HepG2 (cell line): ENCODE results near the gene C18orf54. TPM values are rescaled to one million over a fixed set of nuclear protein-coding genes. Genes with fewer than 3 reads are reported as not detected.
"Not testable (repeated sequence)": the region's sequence is repeated elsewhere in the genome, so short reads cannot be mapped to it uniquely, and the experiment has no call there.

Experiments used
- ATAC-seq: fragments of 200-7000 bp; cut with Tn5 transposase; 3 replicates; pipeline ENCODE4 v1.9.1; 2020; ENCODE audit warnings: mild to moderate bottlenecking, moderate library complexity
- BruUV-seq: library from RNA; stranded (reverse); fragments of 400-500 nt; replicated peaks from 2 replicates; lab custom pipeline; 2021; lab: Mats Ljungman, UMichigan
- CTCF ChIA-PET: fragments of 300-600 bp; formaldehyde crosslinking; extraction: SDS; loops from one replicate; lab custom pipeline; 2021; ENCODE audit warnings: low total read pairs, inconsistent platforms, low intra/inter-chr PET ratio; lab: Yijun Ruan, JAX
- POLR2A ChIA-PET: fragments of 350-600 bp; sonication (Branson Sonifier 250); formaldehyde crosslinking; loops from one replicate; lab custom pipeline; 2020; ENCODE audit warnings: antibody characterized with exemption, inconsistent platforms; lab: Yijun Ruan, JAX
- DNase-seq: peaks from one replicate; pipeline ENCODE4 v3.0.0-alpha.2; 2015; ENCODE audit warnings: low spot score
- FAIRE-seq: peaks from 3 replicates; lab custom pipeline; 2011; peaks lifted over from hg19 to GRCh38; lab: Jason Lieb, UNC
- H2AFZ ChIP-seq: one replicate; pipeline ENCODE4 v1.6.1; 2011; ENCODE audit warnings: low read length, inconsistent platforms
- H3K27ac ChIP-seq: fragments of 300-600 bp; 3 replicates; pipeline ENCODE4 v1.8.0; 2011; ENCODE audit warnings: mixed run types, mild to moderate bottlenecking, mixed read lengths, low read length, inconsistent platforms; ENCODE audit not compliant: insufficient read depth; ENCODE audit errors: extremely low read length
- H3K27me3 ChIP-seq, 2 experiments: fragments of 200-600 bp in 1 of 2; 2 replicates in 1 of 2; 3 replicates in 1 of 2; pipeline versions ENCODE4 v1.6.0 to v1.8.0; 2011; ENCODE audit warnings: low read length in 2 of 2, mild to moderate bottlenecking in 2 of 2, moderate library complexity in 2 of 2, inconsistent platforms in 1 of 2; ENCODE audit not compliant: insufficient read depth in 2 of 2, control insufficient read depth in 1 of 2
- H3K36me3 ChIP-seq, 2 experiments: fragments of 200-600 bp in 1 of 2; replicated peaks in 1 of 2; 2 replicates in 1 of 2; 3 replicates in 1 of 2; pipeline versions ENCODE4 v1.5.1 to v1.8.0; 2011; ENCODE audit warnings: low read length in 2 of 2, inconsistent platforms in 1 of 2; ENCODE audit not compliant: insufficient read depth in 2 of 2, control insufficient read depth in 1 of 2
- H3K4me1 ChIP-seq: 2 replicates; pipeline ENCODE4 v1.5.1; 2012; ENCODE audit warnings: low read length, inconsistent platforms; ENCODE audit not compliant: insufficient read depth
- H3K4me2 ChIP-seq: 2 replicates; pipeline ENCODE4 v1.6.0; 2011; ENCODE audit warnings: low read depth, low read length, inconsistent platforms
- H3K4me3 ChIP-seq, 3 experiments: fragments of 200-600 bp in 1 of 3; sonication (generic), shearing (Covaris generic) in 1 of 3; replicated peaks in 1 of 3; 2 replicates each; pipeline ENCODE4 v1.5.1; 2011 to 2016; ENCODE audit warnings: low read length in 3 of 3, inconsistent platforms in 2 of 3, low read depth in 2 of 3, mild to moderate bottlenecking in 2 of 3, control low read depth in 1 of 3, mixed read lengths in 1 of 3; ENCODE audit not compliant: insufficient read depth in 1 of 3
- H3K79me2 ChIP-seq: one replicate; pipeline ENCODE4 v1.6.1; 2011; ENCODE audit warnings: low read length, inconsistent platforms; ENCODE audit not compliant: insufficient read depth
- H3K9ac ChIP-seq: 2 replicates; pipeline ENCODE4 v1.6.0; 2011; ENCODE audit warnings: mild to moderate bottlenecking, low read depth, low read length, inconsistent platforms; ENCODE audit not compliant: insufficient read depth
- H3K9me3 ChIP-seq: 2 replicates; pipeline ENCODE4 v1.5.1; 2012; ENCODE audit warnings: mild to moderate bottlenecking, low read length
- H4K20me1 ChIP-seq: 2 replicates; pipeline ENCODE4 v1.6.0; 2011; ENCODE audit warnings: inconsistent platforms, mild to moderate bottlenecking, low read length, moderate library complexity; ENCODE audit not compliant: insufficient read depth
- ARID3A ChIP-seq: IDR thresholded peaks from 2 replicates; pipeline ENCODE4 v1.6.1; 2012; ENCODE audit warnings: low read depth, low read length, improper control_type of control experiment
- MEIS2 ChIP-seq: sonication (generic); formaldehyde crosslinking; IDR thresholded peaks from 2 replicates; pipeline ENCODE4 v1.9.0; 2021; ENCODE audit warnings: mild to moderate bottlenecking, missing genetic modification reagents
- ZNF281 ChIP-seq: sonication (generic); formaldehyde crosslinking; IDR thresholded peaks from 2 replicates; pipeline ENCODE4 v1.4.0; 2020; ENCODE audit warnings: missing genetic modification reagents, borderline replicate concordance
- WGBS: methylation state at CpG from one replicate; pipeline ENCODE4 v1.1.6; 2017; ENCODE audit warnings: low lambda C conversion rate; 5-methylcytosine and 5-hydroxymethylcytosine counted together
- in situ Hi-C: cut with HindIII; loops from 2 replicates; pipeline ENCODE4 v1.10.0; 2017; ENCODE audit warnings: low pct_unique_long_range_greater_than_20kb; ENCODE audit not compliant: extremely low pct_ligation_motif_present
- intact Hi-C: fragments of 100-400 bp; cut with micrococcal nuclease; formaldehyde crosslinking; loops from one replicate; pipeline ENCODE4 v1.10.0; 2022; ENCODE audit not compliant: unreplicated experiment
- polyA plus RNA-seq, 8 experiments: library from polyadenylated mRNA; depleted of rRNA in 3 of 8; stranded (reverse) in 7 of 8; unstranded in 1 of 8; fragments of >200 nt; fragmentation: Illumina TruSeq in 4 of 8; extraction: Trizol in 4 of 8; gene quantifications; 2 replicates each; pipeline versions ENCODE4 v1.2.1 to v1.2.3, GENCODE V29; 2011 to 2016; ENCODE audit warnings: low read depth in 4 of 8, missing spikeins in 1 of 8, mixed read lengths in 1 of 8; ENCODE audit not compliant: insufficient read depth in 1 of 8
- total RNA-seq, 5 experiments: library from RNA; depleted of rRNA; stranded (reverse); fragments of >200 nt; fragmentation: Illumina TruSeq; extraction: Trizol; gene quantifications; 2 replicates each; pipeline ENCODE4 v1.2.3, GENCODE V29; 2016; ENCODE audit warnings: low read depth in 1 of 5

The C18orf54 gene
- total and polyA plus RNA-seq, 2 of the 13 experiments (the other 11 are each of a cell fraction or from before 2014, with no cell fraction given), result 1.8 to 2.5 TPM

GRCh38 chr18:54309564-54309963 lies 48.1 kb upstream of the C18orf54 start:
- H3K9ac ChIP-seq, H3K27ac ChIP-seq, FAIRE-seq, H3K79me2 ChIP-seq, H4K20me1 ChIP-seq, H2AFZ ChIP-seq, DNase-seq, H3K9me3 ChIP-seq, CTCF ChIA-PET, intact Hi-C loops, ATAC-seq, in situ Hi-C loops, H3K27me3 ChIP-seq, H3K4me3 ChIP-seq, POLR2A ChIA-PET, H3K4me1 ChIP-seq, BruUV-seq, H3K36me3 ChIP-seq: not testable (repeated sequence)
- 20% methylated on average over 2 of the region's 8 CpGs for WGBS
- peak overlapping the region; percentile 42 for H3K4me2 ChIP-seq
- peak; percentile 59; the same call in 1 of the 2 replicates for TF ChIP-seq ZNF281

DNA sequence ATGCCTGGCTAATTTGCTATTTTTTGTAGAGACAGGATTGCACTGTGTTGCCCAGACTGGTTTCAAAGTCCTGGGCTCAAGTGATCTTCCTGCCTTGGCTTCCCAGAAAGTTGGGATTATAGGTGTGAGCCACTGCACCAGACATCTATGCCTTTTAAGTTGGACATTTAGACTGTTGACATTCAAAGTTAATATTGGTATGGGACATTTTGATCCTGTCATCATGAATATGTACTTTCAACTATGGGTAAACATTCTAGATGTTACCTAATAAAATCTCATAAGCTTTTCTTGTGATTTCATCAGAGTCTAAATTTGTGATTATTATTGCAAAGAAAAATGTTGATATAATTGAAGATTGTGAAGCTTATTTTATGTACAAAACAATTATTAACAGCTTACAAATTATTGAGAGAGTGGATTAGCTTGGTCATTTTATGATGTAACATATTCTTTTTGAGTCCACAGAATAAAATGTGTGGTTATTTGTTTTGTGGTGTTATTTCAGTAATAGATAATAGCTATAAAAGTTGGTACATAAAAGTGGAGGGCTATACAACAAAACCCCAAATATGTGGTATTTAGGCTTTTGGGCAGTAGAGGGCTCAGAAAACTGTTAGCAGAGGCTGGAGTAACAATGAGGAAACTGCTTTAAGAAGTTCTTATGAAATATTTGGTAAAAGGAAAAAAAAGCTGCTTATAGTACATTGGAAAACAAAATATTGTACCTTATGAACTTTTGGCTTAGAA lies 41.5 kb upstream of the C18orf54 start:
- intact Hi-C loops (no loop called here), in situ Hi-C loops (no loop called here)
- H3K27me3 ChIP-seq, result no peaks in the 10 kb centered on the region
- no TSS peak for BruUV-seq
- H3K4me2 ChIP-seq, result no peak overlapping the region
- TF ChIP-seq ARID3A, result 0 out of 2 replicates have a peak, but pooled peaks have one; percentile 18
- TF ChIP-seq MEIS2 (CRISPR knock-in tag), result no peak
- peak; percentile 13 for DNase-seq
- no peaks in the 10 kb centered on the region for H3K36me3 ChIP-seq
- CTCF ChIA-PET, result no interaction called here
- no peak; the same call in 2 of the 3 replicates for ATAC-seq
- POLR2A ChIA-PET, result no interaction called here
- H3K27ac ChIP-seq, result no peak overlapping the region
- H4K20me1 ChIP-seq, result no peaks in the 10 kb centered on the region
- no peak for FAIRE-seq
- H3K9me3 ChIP-seq, result no peaks in the 10 kb centered on the region
- H3K79me2 ChIP-seq, result no peaks in the 10 kb centered on the region
- H3K4me3 ChIP-seq, result no peak overlapping the region
- H2AFZ ChIP-seq, result no peak overlapping the region
- 0 out of 2 replicates have a peak, but pooled peaks cover 6% of the 10 kb centered on the region for H3K4me1 ChIP-seq
- no peak overlapping the region for H3K9ac ChIP-seq
